ENCODE data around the gene ZNF687. TPM values are rescaled to one million over a fixed set of nuclear protein-coding genes. Genes with fewer than 3 reads are reported as not detected.
A peak's percentile ranks its signal among the peaks of the same experiment; 100 is the strongest.

ZNF687 gene
- polyA plus RNA-seq, 2 of the 4 experiments (the other 2 are of a cell fraction): 14.0 to 17.5 TPM

DNA sequence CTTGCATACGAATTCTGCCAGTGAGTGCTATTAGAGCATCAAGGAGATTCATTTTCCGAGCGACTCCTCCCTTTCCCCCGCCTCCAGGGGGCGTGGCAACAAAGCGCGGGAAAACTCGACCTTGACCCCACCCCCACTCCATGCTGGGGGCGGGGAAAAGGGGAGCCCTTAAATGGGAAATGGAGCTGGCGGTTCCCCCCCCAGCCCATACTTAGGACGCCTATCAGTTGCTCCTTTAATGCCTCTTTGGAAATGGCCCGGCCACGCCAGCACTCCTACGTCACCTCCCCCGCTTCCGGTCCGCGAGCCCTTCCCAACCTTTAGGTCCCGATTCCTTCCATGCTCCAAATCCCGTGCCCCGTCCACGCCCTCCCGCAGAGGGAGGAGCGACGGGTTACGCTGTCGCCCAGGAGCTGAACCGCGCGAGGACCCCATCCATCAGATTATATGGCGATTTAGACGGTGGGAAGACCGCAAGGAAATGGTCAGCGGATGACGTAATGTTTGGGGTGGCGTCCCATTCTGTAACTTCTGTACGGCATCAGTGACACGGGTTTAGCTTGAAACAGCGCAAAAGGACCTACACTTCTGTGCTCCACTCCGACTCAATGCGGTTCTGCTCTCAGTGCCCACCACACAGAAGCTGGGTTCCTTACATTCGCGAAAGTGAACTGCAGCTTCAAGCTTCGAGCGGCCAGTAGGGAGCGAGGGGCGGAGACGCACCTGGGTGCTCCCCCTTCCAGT, 702 bp upstream of the ZNF687 start (continued):
- peak; percentile 96 for TF ChIP-seq E2F6 (IDR thresholded peaks at IDR 0.05; ENCODE audit: borderline replicate concordance, low read depth)
- peak; percentile 23; the same call in 1 of the 2 replicates for TF ChIP-seq GATA3 (IDR thresholded peaks at IDR 0.05; ENCODE audit: borderline replicate concordance)
- no peak for TF ChIP-seq RCOR1 (IDR thresholded peaks at IDR 0.05; ENCODE audit: low read depth, low read length)
- TF ChIP-seq, protein P1, sequence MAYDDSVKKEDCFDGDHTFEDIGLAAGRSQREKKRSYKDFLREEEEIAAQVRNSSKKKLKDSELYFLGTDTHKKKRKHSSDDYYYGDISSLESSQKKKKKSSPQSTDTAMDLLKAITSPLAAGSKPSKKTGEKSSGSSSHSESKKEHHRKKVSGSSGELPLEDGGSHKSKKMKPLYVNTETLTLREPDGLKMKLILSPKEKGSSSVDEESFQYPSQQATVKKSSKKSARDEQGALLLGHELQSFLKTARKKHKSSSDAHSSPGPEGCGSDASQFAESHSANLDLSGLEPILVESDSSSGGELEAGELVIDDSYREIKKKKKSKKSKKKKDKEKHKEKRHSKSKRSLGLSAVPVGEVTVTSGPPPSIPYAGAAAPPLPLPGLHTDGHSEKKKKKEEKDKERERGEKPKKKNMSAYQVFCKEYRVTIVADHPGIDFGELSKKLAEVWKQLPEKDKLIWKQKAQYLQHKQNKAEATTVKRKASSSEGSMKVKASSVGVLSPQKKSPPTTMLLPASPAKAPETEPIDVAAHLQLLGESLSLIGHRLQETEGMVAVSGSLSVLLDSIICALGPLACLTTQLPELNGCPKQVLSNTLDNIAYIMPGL (CRISPR knock-in tag; IDR thresholded peaks at IDR 0.05; ENCODE audit: borderline replicate concordance): no peak
- no peak for TF ChIP-seq FOSL2 (IDR thresholded peaks at IDR 0.05)
- peak; percentile 54; the same call in 1 of the 2 replicates for TF ChIP-seq FOSL2 (CRISPR knock-in tag; IDR thresholded peaks at IDR 0.05)
- TF ChIP-seq ESRRA (IDR thresholded peaks at IDR 0.05; ENCODE audit: borderline replicate concordance, low read length): 0 out of 2 replicates have a peak, but pooled peaks have one; percentile 46
- 0 out of 2 replicates have a peak, but pooled peaks have one; percentile 47 for TF ChIP-seq MYC (IDR thresholded peaks at IDR 0.05; ENCODE audit: borderline replicate concordance, low read length)
- TF ChIP-seq SMC3 (IDR thresholded peaks at IDR 0.05): no peak; the same call in 2 of the 3 replicates
- TF ChIP-seq CHD2 (IDR thresholded peaks at IDR 0.05; ENCODE audit: low read length, partially characterized antibody): peak; percentile 75
- no peak for TF ChIP-seq RAD21 (conservative IDR thresholded peaks at IDR 0.05 in 1 of 2, IDR thresholded peaks at IDR 0.05 in 1 of 2)
- TF ChIP-seq JUNB (IDR thresholded peaks at IDR 0.05): no peak
- peak; percentile 61 to 91; a peak in 4 of 5 replicates for TF ChIP-seq JUN (IDR thresholded peaks at IDR 0.05)
- TF ChIP-seq HOXB5 (CRISPR knock-in tag; IDR thresholded peaks at IDR 0.05): peak; percentile 75
- TF ChIP-seq MAZ (IDR thresholded peaks at IDR 0.05; ENCODE audit: borderline replicate concordance, low read depth, low read length): peak; percentile 64; the same call in 1 of the 2 replicates
- 0 out of 3 replicates have a peak, but pooled peaks have one; percentile 25 for TF ChIP-seq BCL3 (IDR thresholded peaks at IDR 0.05)
- peak; percentile 68; the same call in 1 of the 2 replicates for TF ChIP-seq PHF8 (IDR thresholded peaks at IDR 0.05; ENCODE audit: borderline replicate concordance, low read depth)
- TF ChIP-seq RFX5 (IDR thresholded peaks at IDR 0.05): no peak
- TF ChIP-seq, protein P2, sequence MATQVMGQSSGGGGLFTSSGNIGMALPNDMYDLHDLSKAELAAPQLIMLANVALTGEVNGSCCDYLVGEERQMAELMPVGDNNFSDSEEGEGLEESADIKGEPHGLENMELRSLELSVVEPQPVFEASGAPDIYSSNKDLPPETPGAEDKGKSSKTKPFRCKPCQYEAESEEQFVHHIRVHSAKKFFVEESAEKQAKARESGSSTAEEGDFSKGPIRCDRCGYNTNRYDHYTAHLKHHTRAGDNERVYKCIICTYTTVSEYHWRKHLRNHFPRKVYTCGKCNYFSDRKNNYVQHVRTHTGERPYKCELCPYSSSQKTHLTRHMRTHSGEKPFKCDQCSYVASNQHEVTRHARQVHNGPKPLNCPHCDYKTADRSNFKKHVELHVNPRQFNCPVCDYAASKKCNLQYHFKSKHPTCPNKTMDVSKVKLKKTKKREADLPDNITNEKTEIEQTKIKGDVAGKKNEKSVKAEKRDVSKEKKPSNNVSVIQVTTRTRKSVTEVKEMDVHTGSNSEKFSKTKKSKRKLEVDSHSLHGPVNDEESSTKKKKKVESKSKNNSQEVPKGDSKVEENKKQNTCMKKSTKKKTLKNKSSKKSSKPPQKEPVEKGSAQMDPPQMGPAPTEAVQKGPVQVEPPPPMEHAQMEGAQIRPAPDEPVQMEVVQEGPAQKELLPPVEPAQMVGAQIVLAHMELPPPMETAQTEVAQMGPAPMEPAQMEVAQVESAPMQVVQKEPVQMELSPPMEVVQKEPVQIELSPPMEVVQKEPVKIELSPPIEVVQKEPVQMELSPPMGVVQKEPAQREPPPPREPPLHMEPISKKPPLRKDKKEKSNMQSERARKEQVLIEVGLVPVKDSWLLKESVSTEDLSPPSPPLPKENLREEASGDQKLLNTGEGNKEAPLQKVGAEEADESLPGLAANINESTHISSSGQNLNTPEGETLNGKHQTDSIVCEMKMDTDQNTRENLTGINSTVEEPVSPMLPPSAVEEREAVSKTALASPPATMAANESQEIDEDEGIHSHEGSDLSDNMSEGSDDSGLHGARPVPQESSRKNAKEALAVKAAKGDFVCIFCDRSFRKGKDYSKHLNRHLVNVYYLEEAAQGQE (IDR thresholded peaks at IDR 0.05): peak; percentile 35; the same call in 1 of the 2 replicates
- TF ChIP-seq POLR2AphosphoS2 (conservative IDR thresholded peaks at IDR 0.05; ENCODE audit: low read length): no peak
- no peak for TF ChIP-seq NPAS2 (CRISPR knock-in tag; IDR thresholded peaks at IDR 0.05; ENCODE audit: borderline replicate concordance)
